HepG2 (cell line): ENCODE measurements around the gene TNFRSF25. TPM values are rescaled to one million over a fixed set of nuclear protein-coding genes. Genes with fewer than 3 reads are reported as not detected.

ENCODE experiments used
- ATAC-seq: fragments of 200-7000 bp; cut with Tn5 transposase; 3 replicates; pipeline ENCODE4 v1.9.1; 2020; ENCODE audit warnings: mild to moderate bottlenecking, moderate library complexity
- BruUV-seq: library from RNA; stranded (reverse); fragments of 400-500 nt; replicated peaks from 2 replicates; lab custom pipeline; 2021; lab: Mats Ljungman, UMichigan
- CTCF ChIA-PET: fragments of 300-600 bp; formaldehyde crosslinking; extraction: SDS; loops from one replicate; lab custom pipeline; 2021; ENCODE audit warnings: low total read pairs, inconsistent platforms, low intra/inter-chr PET ratio; lab: Yijun Ruan, JAX
- POLR2A ChIA-PET: fragments of 350-600 bp; sonication (Branson Sonifier 250); formaldehyde crosslinking; loops from one replicate; lab custom pipeline; 2020; ENCODE audit warnings: antibody characterized with exemption, inconsistent platforms; lab: Yijun Ruan, JAX
- DNase-seq: peaks from one replicate; pipeline ENCODE4 v3.0.0-alpha.2; 2015; ENCODE audit warnings: low spot score
- FAIRE-seq: peaks from 3 replicates; lab custom pipeline; 2011; peaks lifted over from hg19 to GRCh38; lab: Jason Lieb, UNC
- H2AFZ ChIP-seq: one replicate; pipeline ENCODE4 v1.6.1; 2011; ENCODE audit warnings: low read length, inconsistent platforms
- H3K27ac ChIP-seq: fragments of 300-600 bp; 3 replicates; pipeline ENCODE4 v1.8.0; 2011; ENCODE audit warnings: mixed run types, mild to moderate bottlenecking, mixed read lengths, low read length, inconsistent platforms; ENCODE audit not compliant: insufficient read depth; ENCODE audit errors: extremely low read length
- H3K27me3 ChIP-seq, 2 experiments: fragments of 200-600 bp in 1 of 2; 2 replicates in 1 of 2; 3 replicates in 1 of 2; pipeline versions ENCODE4 v1.6.0 to v1.8.0; 2011; ENCODE audit warnings: low read length in 2 of 2, mild to moderate bottlenecking in 2 of 2, moderate library complexity in 2 of 2, inconsistent platforms in 1 of 2; ENCODE audit not compliant: insufficient read depth in 2 of 2, control insufficient read depth in 1 of 2
- H3K36me3 ChIP-seq, 2 experiments: fragments of 200-600 bp in 1 of 2; replicated peaks in 1 of 2; 2 replicates in 1 of 2; 3 replicates in 1 of 2; pipeline versions ENCODE4 v1.5.1 to v1.8.0; 2011; ENCODE audit warnings: low read length in 2 of 2, inconsistent platforms in 1 of 2; ENCODE audit not compliant: insufficient read depth in 2 of 2, control insufficient read depth in 1 of 2
- H3K4me1 ChIP-seq: 2 replicates; pipeline ENCODE4 v1.5.1; 2012; ENCODE audit warnings: low read length, inconsistent platforms; ENCODE audit not compliant: insufficient read depth
- H3K4me2 ChIP-seq: 2 replicates; pipeline ENCODE4 v1.6.0; 2011; ENCODE audit warnings: low read depth, low read length, inconsistent platforms
- H3K4me3 ChIP-seq, 3 experiments: fragments of 200-600 bp in 1 of 3; sonication (generic), shearing (Covaris generic) in 1 of 3; replicated peaks in 1 of 3; 2 replicates each; pipeline ENCODE4 v1.5.1; 2011 to 2016; ENCODE audit warnings: low read length in 3 of 3, inconsistent platforms in 2 of 3, low read depth in 2 of 3, mild to moderate bottlenecking in 2 of 3, control low read depth in 1 of 3, mixed read lengths in 1 of 3; ENCODE audit not compliant: insufficient read depth in 1 of 3
- H3K79me2 ChIP-seq: one replicate; pipeline ENCODE4 v1.6.1; 2011; ENCODE audit warnings: low read length, inconsistent platforms; ENCODE audit not compliant: insufficient read depth
- H3K9ac ChIP-seq: 2 replicates; pipeline ENCODE4 v1.6.0; 2011; ENCODE audit warnings: mild to moderate bottlenecking, low read depth, low read length, inconsistent platforms; ENCODE audit not compliant: insufficient read depth
- H3K9me3 ChIP-seq: 2 replicates; pipeline ENCODE4 v1.5.1; 2012; ENCODE audit warnings: mild to moderate bottlenecking, low read length
- H4K20me1 ChIP-seq: 2 replicates; pipeline ENCODE4 v1.6.0; 2011; ENCODE audit warnings: inconsistent platforms, mild to moderate bottlenecking, low read length, moderate library complexity; ENCODE audit not compliant: insufficient read depth
- GABPB1 ChIP-seq: IDR thresholded peaks from 2 replicates; pipeline ENCODE4 v1.6.1; 2016; ENCODE audit warnings: mild to moderate bottlenecking, missing genetic modification reagents, moderate library complexity, missing compliant biosample characterization
- GATAD2A ChIP-seq: IDR thresholded peaks from 2 replicates; pipeline ENCODE4 v1.6.1; 2016
- RCOR2 ChIP-seq: IDR thresholded peaks from 2 replicates; pipeline ENCODE4 v1.6.1; 2016; ENCODE audit warnings: missing biosample characterization, missing genetic modification reagents
- SAFB2 ChIP-seq: sonication (generic); formaldehyde crosslinking; IDR thresholded peaks from 2 replicates; pipeline ENCODE4 v1.5.1; 2020; ENCODE audit warnings: missing genetic modification reagents, low read depth, mild to moderate bottlenecking, borderline replicate concordance
- SMYD3 ChIP-seq: sonication (generic); formaldehyde crosslinking; IDR thresholded peaks from 2 replicates; pipeline ENCODE4 v1.8.1; 2023; ENCODE audit warnings: mild to moderate bottlenecking, missing genetic modification reagents
- SP4 ChIP-seq: sonication (generic); formaldehyde crosslinking; IDR thresholded peaks from 2 replicates; pipeline ENCODE4 v1.8.1; 2023; ENCODE audit warnings: mild to moderate bottlenecking, missing genetic modification reagents
- ZKSCAN1 ChIP-seq: fragments of 150-350 bp; IDR thresholded peaks from 2 replicates; pipeline ENCODE4 v1.6.1; 2014; ENCODE audit warnings: low read length
- ZNF30 ChIP-seq: sonication (generic); formaldehyde crosslinking; IDR thresholded peaks from 2 replicates; pipeline ENCODE4 v1.5.0; 2020; ENCODE audit warnings: mild to moderate bottlenecking, missing genetic modification reagents
- ZNF337 ChIP-seq: sonication (generic); formaldehyde crosslinking; IDR thresholded peaks from 2 replicates; pipeline ENCODE4 v1.5.1; 2020; ENCODE audit warnings: missing genetic modification reagents, low read depth, mild to moderate bottlenecking, borderline replicate concordance
- ZNF567 ChIP-seq: sonication (generic); formaldehyde crosslinking; IDR thresholded peaks from 2 replicates; pipeline ENCODE4 v1.8.1; 2023; ENCODE audit warnings: mild to moderate bottlenecking, missing genetic modification reagents, borderline replicate concordance
- ZNF777 ChIP-seq: sonication (generic); formaldehyde crosslinking; IDR thresholded peaks from 2 replicates; pipeline ENCODE4 v1.4.0; 2020; ENCODE audit warnings: missing genetic modification reagents
- ZNF782 ChIP-seq: sonication (generic); formaldehyde crosslinking; IDR thresholded peaks from 2 replicates; pipeline ENCODE4 v1.4.0; 2020; ENCODE audit warnings: missing genetic modification reagents, mild to moderate bottlenecking, borderline replicate concordance
- WGBS: methylation state at CpG from one replicate; pipeline ENCODE4 v1.1.6; 2017; ENCODE audit warnings: low lambda C conversion rate; 5-methylcytosine and 5-hydroxymethylcytosine counted together
- in situ Hi-C: cut with HindIII; loops from 2 replicates; pipeline ENCODE4 v1.10.0; 2017; ENCODE audit warnings: low pct_unique_long_range_greater_than_20kb; ENCODE audit not compliant: extremely low pct_ligation_motif_present
- intact Hi-C: fragments of 100-400 bp; cut with micrococcal nuclease; formaldehyde crosslinking; loops from one replicate; pipeline ENCODE4 v1.10.0; 2022; ENCODE audit not compliant: unreplicated experiment
- polyA plus RNA-seq, 8 experiments: library from polyadenylated mRNA; depleted of rRNA in 3 of 8; stranded (reverse) in 7 of 8; unstranded in 1 of 8; fragments of >200 nt; fragmentation: Illumina TruSeq in 4 of 8; extraction: Trizol in 4 of 8; gene quantifications; 2 replicates each; pipeline versions ENCODE4 v1.2.1 to v1.2.3, GENCODE V29; 2011 to 2016; ENCODE audit warnings: low read depth in 4 of 8, missing spikeins in 1 of 8, mixed read lengths in 1 of 8; ENCODE audit not compliant: insufficient read depth in 1 of 8
- total RNA-seq, 5 experiments: library from RNA; depleted of rRNA; stranded (reverse); fragments of >200 nt; fragmentation: Illumina TruSeq; extraction: Trizol; gene quantifications; 2 replicates each; pipeline ENCODE4 v1.2.3, GENCODE V29; 2016; ENCODE audit warnings: low read depth in 1 of 5
- TF ChIP-seq, protein P1 (sequence below): sonication (generic); formaldehyde crosslinking; IDR thresholded peaks from 2 replicates; pipeline ENCODE4 v1.4.0; 2020; ENCODE audit warnings: missing genetic modification reagents
- TF ChIP-seq, protein P2 (sequence below): IDR thresholded peaks from 2 replicates; pipeline ENCODE4 v1.6.1; 2016; ENCODE audit warnings: missing compliant biosample characterization, missing genetic modification reagents, borderline replicate concordance
- TF ChIP-seq, protein P3 (sequence below), 2 experiments: sonication (generic) in 1 of 2; formaldehyde crosslinking in 1 of 2; IDR thresholded peaks; 2 replicates each; pipeline versions ENCODE4 v1.5.1 to v1.6.1; 2011 to 2020; ENCODE audit warnings: borderline replicate concordance in 1 of 2, low read depth in 1 of 2, low read length in 1 of 2, mild to moderate bottlenecking in 1 of 2, missing genetic modification reagents in 1 of 2, moderate library complexity in 1 of 2
- TF ChIP-seq, protein P4 (sequence below), 2 experiments: sonication (generic) in 1 of 2; formaldehyde crosslinking in 1 of 2; IDR thresholded peaks; 2 replicates each; pipeline versions ENCODE4 v1.4.0 to v1.6.1; 2018 to 2020; ENCODE audit warnings: missing genetic modification reagents in 2 of 2, borderline replicate concordance in 1 of 2, low read depth in 1 of 2, mild to moderate bottlenecking in 1 of 2, missing biosample characterization in 1 of 2

Gene TNFRSF25
- total and polyA plus RNA-seq, 2 of the 13 experiments (the other 11 are each of a cell fraction or from before 2014, with no cell fraction given): 1.4 to 1.5 TPM

DNA sequence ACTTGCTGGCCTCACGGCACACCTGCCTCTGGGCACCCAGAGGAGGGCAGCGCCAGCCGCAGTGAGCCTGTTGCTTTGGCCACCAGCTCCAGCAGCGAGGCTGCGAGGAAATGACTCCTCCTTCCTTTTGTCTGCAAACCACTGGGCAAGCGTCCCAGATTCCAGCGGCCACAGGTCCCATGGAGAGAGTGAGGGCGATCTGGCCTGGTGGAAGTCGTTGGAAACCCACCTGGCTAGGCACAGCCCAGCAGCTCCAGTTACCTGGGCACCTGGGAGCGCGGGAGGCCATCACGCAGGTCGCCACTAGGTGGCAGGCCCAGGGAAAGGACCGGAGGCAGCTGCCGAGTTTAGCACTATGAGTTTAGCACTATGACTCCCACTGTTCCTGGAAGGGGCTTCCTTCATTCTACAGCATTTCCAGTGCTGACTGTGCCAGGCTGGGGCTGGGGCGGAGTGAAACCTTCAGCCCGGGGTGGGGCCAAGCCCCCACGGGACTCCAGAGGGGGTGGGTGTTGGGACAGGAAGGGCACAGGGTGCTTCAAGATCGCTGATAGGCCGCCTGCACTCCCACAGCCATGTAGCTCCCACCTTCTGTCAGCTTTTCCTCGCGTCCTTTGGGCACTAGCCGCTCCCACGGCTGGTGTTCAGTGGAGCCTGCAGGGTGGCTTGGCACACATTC lies 42.5 kb downstream of the TNFRSF25 start:
- Histone ChIP-seq H3K9ac (no peak overlapping the region), H4K20me1 (no peaks in the 10 kb centered on the region; the same call in 1 of the 2 replicates), H3K79me2 (no peaks in the 10 kb centered on the region), H3K4me1 (peaks cover 43% of the 10 kb centered on the region), H3K27ac (no peak overlapping the region), H3K36me3 (no peaks in the 10 kb centered on the region), H3K27me3 (peaks cover 41 to 90% of the 10 kb centered on the region in 2 experiments), H3K9me3 (no peaks in the 10 kb centered on the region), H3K4me3 (peak overlapping the region in 1 of 3 experiments; percentile 46; a peak in 1 of 6 replicates), H2AFZ (no peak overlapping the region), H3K4me2 (peak overlapping the region; percentile 52)
- in situ Hi-C loops: no loop called here
- WGBS: 13% methylated on average over 6 of the region's 24 CpGs
- CTCF ChIA-PET: interaction anchor here (1.6 kb wide), 1 partner anchor 14 kb away, joined by 12 read pairs; no protein-coding TSS in a partner anchor
- intact Hi-C loops: no loop called here
- DNase-seq (no peak), FAIRE-seq (peak; percentile 44), ATAC-seq (peak; percentile 75)
- no TSS peak for BruUV-seq
- POLR2A ChIA-PET: interaction anchor here (0.7 to 1.7 kb wide), 6 partner anchors 9 to 181 kb away, joined by 3 to 4 read pairs (median 3); no protein-coding TSS in a partner anchor
- TF ChIP-seq, protein P1, sequence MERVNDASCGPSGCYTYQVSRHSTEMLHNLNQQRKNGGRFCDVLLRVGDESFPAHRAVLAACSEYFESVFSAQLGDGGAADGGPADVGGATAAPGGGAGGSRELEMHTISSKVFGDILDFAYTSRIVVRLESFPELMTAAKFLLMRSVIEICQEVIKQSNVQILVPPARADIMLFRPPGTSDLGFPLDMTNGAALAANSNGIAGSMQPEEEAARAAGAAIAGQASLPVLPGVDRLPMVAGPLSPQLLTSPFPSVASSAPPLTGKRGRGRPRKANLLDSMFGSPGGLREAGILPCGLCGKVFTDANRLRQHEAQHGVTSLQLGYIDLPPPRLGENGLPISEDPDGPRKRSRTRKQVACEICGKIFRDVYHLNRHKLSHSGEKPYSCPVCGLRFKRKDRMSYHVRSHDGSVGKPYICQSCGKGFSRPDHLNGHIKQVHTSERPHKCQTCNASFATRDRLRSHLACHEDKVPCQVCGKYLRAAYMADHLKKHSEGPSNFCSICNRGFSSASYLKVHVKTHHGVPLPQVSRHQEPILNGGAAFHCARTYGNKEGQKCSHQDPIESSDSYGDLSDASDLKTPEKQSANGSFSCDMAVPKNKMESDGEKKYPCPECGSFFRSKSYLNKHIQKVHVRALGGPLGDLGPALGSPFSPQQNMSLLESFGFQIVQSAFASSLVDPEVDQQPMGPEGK (CRISPR knock-in tag): 0 out of 2 replicates have a peak, but pooled peaks have one; percentile 20
- TF ChIP-seq GABPB1 (CRISPR knock-in tag) (no peak), ZKSCAN1 (no peak), ZNF782 (no peak), ZNF567 (CRISPR knock-in tag) (no peak), ZNF30 (CRISPR knock-in tag) (no peak), SP4 (CRISPR knock-in tag) (no peak), SMYD3 (CRISPR knock-in tag) (no peak), ZNF337 (no peak), GATAD2A (CRISPR knock-in tag) (peak; percentile 21; the same call in 1 of the 2 replicates), RCOR2 (CRISPR knock-in tag) (no peak), ZNF777 (CRISPR knock-in tag) (peak; percentile 68), SAFB2 (CRISPR knock-in tag) (no peak)
- TF ChIP-seq, protein P2, sequence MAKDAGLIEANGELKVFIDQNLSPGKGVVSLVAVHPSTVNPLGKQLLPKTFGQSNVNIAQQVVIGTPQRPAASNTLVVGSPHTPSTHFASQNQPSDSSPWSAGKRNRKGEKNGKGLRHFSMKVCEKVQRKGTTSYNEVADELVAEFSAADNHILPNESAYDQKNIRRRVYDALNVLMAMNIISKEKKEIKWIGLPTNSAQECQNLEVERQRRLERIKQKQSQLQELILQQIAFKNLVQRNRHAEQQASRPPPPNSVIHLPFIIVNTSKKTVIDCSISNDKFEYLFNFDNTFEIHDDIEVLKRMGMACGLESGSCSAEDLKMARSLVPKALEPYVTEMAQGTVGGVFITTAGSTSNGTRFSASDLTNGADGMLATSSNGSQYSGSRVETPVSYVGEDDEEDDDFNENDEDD: no peak
- TF ChIP-seq, protein P3, sequence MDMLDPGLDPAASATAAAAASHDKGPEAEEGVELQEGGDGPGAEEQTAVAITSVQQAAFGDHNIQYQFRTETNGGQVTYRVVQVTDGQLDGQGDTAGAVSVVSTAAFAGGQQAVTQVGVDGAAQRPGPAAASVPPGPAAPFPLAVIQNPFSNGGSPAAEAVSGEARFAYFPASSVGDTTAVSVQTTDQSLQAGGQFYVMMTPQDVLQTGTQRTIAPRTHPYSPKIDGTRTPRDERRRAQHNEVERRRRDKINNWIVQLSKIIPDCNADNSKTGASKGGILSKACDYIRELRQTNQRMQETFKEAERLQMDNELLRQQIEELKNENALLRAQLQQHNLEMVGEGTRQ (IDR thresholded peaks at IDR 0.05; ENCODE audit: low read depth, low read length): no peak
- TF ChIP-seq, protein P3 (CRISPR knock-in tag; IDR thresholded peaks at IDR 0.05; ENCODE audit: borderline replicate concordance): no peak
- TF ChIP-seq, protein P4, sequence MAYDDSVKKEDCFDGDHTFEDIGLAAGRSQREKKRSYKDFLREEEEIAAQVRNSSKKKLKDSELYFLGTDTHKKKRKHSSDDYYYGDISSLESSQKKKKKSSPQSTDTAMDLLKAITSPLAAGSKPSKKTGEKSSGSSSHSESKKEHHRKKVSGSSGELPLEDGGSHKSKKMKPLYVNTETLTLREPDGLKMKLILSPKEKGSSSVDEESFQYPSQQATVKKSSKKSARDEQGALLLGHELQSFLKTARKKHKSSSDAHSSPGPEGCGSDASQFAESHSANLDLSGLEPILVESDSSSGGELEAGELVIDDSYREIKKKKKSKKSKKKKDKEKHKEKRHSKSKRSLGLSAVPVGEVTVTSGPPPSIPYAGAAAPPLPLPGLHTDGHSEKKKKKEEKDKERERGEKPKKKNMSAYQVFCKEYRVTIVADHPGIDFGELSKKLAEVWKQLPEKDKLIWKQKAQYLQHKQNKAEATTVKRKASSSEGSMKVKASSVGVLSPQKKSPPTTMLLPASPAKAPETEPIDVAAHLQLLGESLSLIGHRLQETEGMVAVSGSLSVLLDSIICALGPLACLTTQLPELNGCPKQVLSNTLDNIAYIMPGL (CRISPR knock-in tag; IDR thresholded peaks at IDR 0.05; ENCODE audit: borderline replicate concordance in 1 of 2, low read depth in 1 of 2): peak; percentile 51 to 52; a peak in 1 of 4 replicates
